LoVo (cell line): ENCODE results near the gene CALML4.
"Not testable (repeated sequence)": the region's sequence is repeated elsewhere in the genome, so short reads cannot be mapped to it uniquely, and the experiment has no call there.

ENCODE experiments used
- DNase-seq: peaks from one replicate; pipeline ENCODE4 v3.0.0-alpha.2; 2016; ENCODE audit warnings: low spot score

CALML4 gene

DNA sequence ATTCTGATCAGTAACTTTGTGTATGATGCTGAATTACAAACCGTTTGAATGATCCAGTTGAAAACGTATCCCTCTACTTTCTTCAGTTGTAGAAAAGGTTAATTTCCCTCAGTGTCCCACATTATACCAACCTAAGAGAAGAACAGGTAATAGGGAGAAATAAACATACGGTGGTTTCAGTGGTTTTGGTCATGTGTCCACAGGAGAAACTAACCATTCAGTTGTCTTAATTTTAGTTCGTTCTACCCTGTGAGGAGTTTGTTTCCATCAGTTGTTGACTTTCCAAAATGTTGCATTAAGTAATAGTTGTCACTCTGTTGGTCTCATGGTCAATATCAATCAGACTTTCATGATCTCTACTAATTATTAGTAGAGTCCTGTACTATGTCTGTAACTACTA lies 15.1 kb downstream of the CALML4 start:
- no peak for DNase-seq

DNA sequence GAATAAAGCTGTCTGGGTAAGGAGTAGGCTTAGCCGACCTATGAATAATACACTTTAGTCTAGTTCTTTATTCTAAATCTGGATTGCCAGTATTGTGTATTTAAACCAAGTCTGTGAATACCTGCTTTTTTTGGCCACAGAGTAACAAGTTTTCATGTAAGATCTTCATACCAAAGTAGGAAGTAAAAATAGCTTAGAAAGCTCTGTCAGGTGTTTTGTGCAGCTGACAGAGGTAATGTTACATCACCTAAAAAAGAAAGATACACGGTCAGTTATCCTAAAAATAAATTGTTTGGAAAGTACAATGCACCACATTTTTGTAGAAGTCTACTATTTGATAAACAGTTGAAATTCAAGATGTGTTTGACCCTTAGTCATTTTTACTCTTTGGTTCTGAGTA lies 16.5 kb downstream of the CALML4 start:
- DNase-seq: no peak

DNA sequence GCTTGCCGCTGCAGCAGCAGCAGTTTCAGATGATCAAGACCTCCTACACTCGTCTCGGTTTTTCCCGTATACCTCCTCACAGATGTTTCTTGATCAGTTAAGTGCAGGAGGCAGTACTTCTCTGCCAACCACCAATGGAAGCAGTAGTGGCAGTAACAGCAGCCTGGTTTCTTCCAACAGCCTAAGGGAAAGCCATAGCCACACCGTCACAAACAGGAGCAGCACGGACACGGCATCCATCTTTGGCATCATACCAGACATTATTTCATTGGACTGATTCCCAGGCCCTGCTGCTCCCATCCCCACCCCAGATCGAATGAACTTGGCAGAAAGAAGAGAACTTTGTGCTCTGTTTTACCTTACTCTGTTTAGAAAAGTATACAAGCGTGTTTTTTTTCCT lies 17.6 kb downstream of the CALML4 start:
- no peak for DNase-seq

DNA sequence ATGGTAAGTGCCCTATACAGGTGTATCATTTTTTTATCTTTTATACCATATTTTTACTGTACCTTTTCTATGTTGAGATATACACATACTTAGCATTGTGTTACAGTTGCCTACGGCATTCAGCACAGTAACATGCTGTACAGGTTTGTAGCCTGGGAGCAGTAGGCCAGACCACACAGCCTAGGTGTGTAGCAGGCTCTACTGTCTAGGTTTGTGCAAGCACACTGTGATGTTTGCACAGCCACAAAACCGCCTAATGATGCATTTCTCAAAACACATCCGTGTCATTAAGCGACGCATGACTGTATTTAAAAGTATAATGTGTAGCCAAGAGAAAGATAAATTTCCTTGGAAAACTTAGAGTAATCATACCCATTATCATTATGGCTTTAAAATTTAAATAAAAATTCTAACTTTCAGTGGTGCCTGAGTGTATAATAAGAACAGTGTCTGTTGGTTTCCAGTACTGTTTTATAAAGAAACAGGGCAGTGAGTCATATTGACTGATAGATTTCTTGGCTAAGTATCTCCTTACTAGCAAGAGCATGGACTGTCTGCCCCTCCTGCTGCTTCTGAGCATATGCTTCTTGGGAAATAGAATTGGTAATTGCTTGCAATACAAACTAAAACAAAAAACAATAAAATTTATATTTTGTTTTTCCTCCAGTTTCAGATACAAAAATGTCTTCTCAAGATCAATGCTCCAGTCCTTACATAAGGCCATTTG lies 18.3 kb downstream of the CALML4 start:
- no peak for DNase-seq

DNA sequence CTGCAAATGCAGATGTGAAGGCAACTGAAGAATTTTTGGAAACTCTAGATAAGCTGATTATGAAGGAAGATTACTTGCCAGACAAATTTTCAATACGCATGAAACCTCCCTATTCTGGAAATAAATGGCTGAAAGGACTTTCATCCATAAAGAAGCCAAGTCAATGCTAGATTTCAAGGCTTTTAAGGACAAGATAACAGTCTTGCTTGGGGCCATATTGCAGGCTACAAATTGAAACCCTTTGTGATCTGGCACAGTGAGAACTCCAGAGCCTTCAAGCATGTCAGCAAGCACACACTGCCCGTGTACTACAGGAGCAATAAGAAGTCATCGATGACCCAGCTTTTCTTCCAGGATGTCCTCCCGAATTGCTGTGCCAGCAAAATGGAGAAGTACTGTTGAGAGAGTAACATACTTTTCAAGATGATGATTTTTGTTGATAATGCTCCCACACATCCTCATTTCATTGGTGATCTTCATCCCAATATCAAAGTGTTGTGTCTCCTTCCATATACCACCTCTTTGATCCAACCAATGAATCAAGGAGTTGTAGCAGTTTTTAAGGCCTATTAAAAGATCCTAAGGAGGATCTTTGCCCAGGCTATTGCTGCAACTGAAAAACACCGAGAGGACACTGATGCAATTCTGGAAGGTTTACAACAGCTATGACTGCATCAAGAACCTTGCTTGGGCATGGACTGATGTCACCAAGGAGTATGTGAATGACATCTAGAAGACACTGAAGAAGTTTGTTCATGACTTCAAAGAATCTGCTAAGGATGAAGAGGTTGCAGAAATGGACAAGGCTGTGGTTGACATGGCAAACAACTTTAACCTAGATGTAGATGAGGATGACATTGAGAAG lies 20.3 kb downstream of the CALML4 start:
- DNase-seq: no peak

DNA sequence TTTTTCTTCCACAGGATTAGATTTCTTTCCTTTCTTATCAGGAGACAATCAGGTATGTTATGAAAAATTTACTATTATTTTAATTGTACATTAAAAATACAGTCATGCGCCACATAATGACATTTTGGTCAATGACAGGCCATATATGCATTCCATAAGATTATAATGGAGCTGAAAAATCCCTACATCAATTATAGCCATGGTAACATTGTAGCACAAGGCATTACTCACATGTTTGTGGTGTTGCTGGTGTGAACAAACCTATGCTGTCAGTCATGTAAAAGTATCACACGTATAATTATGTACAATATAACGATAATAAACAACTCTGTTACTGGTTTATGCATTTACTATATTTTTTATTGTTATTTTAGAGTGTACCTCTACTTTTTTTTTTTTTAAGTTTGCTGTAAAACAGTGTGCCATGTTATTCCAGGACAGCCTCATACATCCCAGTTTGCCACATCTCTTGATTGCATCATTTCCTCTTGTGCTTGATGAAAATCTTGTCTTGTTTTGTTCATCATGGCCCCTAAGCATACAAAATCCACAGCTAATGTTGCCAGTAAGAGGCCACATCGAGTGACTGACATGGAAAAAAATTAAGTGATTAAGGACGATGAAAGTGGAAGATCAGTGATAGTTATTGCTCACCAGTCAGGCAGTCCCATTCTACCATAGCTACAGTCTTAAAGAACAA lies 21.4 kb downstream of the CALML4 start:
- no peak for DNase-seq

DNA sequence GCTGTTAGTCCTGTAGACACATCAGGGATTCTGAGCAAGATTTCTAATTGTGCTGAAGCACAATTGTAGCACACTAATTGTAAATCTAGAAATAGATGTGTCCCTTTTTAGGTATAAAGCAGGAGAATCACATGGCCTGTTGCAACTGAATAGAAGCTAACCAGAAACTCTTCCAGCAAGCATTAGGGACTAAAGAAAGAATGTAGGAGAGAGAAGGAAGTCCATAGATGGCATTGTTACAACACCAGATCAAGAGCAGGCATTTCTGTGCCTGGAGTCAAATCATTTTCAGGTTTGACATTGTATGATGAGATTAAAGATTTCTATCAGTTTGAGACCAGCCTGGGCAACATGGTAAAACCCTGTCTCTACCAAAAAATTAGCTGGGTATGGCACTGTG lies 27.4 kb downstream of the CALML4 start:
- DNase-seq: no peak

DNA sequence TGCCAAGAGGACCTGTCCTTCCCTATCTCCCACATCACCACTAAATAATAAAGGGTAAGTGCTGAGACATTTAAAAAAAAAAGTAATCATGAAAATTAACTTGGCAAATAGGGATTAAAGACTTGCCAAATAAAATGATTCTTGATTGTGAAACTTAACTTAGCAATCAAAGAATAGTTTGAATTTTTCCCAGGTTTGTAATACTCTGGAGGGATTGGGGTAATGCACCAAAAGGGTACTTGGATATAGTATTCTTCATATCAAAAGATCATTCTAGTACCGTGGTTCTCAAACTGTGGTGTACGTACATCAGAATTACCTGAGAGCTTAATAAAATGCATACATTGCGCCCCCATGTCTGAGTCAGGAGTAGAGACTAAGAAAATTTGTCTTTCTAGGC lies 28.5 kb downstream of the CALML4 start:
- no peak for DNase-seq

DNA sequence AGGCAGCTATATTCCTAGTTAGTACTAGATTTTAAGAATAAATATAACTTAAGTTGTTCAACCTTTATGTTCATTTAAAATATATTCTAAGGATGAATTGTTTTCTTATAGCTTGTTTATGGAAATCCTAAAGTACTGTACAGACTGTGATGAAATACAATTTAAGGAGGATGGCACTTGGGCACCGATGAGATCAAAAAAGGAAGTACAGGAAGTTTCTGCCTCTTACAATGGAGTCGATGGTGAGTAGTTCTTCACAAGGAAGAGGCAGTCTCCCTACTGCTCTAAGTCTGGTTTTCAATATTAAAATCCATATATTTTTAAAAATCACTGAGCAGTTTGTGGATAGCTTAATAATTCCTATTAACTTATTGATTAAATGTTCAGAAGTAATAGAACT lies 29.6 kb downstream of the CALML4 start:
- no peak for DNase-seq

DNA sequence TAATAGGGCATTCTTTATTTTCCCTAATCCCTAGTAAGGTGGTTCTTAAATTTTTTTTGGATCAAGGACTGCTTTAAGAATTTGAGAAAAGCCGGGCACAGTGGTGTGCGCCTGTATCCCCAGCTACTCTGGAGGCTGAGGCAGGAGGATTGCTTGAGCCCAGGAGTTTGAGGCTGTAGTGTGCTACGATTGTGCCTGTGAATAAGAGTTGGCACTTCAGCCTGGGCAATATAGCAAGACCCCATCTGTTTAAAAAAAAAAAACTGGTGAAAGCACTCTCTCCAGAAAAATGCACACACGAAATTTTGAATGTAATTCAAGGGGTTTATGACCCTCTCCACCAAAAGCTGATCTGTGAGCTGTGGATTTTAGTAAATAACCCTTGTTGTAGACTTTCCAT lies 32.0 kb downstream of the CALML4 start:
- DNase-seq: no peak

DNA sequence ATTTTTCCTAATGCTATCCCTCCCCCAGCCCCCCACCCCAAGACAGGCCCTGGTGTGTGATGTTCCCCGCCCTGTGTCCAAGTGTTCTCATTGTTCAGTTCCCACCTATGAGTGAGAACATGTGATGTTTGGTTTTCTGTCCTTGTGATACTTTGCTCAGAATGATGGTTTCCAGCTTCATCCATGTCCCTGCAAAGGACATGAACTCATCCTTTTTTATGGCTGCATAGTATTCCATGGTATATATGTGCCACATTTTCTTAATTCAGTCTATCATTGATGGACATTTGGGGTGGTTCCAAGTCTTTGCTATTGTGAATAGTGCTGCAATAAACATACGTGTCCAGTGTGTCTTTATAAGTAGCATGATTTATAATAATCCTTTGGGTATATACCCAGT lies 33.1 kb downstream of the CALML4 start:
- DNase-seq: not testable (repeated sequence)

DNA sequence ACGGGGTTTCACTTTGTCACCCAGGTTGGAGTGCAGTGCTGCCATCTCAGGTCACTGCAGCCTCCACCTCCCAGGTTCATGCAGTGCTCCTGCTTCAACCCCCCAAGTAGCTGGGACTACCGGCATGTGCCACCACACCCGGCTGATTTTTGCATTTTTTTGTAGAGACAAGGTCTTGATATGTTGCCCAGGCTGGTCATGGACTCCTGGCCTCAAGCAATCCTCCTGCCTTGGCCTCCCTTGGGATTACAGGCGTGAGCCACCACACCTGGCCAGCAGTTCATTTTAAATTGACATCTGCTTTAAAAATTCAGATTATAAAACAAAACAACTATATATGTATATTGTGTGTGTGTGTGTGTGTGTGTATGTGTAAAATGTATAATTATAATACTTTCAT lies 38.3 kb downstream of the CALML4 start:
- DNase-seq: no peak

DNA sequence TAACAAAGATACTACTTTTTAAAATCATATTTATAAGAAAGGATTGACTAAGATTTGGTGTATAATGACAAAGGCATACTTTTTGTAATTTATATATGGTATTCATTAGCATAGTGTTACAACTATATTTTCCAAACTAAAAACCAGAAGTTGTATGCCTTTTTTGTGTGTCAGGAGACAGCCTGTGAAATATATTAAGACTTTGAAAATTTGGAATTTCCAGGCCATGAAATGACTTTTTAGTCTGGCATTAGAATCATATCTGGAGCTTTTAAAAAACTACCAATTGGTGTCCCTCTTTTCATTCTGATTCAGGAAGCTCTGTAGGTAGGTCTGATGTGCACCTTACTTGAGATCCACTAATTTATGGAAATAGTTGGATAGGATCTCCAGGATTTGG lies 41.9 kb downstream of the CALML4 start:
- DNase-seq: no peak

DNA sequence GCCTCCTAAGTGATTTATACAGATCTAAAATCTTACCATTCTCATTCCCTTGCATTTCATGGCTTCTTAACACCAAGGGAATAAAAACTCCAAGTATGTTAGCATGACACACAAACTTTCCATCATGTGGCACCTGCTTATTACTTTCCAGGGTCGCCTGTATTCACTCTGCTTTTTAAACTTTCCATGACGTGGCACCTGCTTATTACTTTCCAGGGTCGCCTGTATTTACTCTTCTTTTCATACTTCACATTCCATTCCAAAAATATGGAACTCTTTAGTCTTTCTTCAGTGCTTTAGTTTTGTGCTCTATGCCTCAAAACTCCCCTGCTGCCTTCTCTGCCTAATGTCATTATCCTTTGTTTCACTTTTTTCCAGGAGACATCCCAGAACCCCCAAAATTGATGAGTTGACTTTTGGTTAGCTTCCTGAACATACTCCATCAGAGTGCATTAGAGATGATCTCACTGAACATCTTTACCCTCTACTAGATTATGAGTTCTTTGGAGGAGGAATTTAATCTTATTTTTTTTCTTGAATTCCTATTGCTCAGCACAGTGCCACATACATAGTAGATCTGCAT lies 47.0 kb downstream of the CALML4 start:
- no peak for DNase-seq

DNA sequence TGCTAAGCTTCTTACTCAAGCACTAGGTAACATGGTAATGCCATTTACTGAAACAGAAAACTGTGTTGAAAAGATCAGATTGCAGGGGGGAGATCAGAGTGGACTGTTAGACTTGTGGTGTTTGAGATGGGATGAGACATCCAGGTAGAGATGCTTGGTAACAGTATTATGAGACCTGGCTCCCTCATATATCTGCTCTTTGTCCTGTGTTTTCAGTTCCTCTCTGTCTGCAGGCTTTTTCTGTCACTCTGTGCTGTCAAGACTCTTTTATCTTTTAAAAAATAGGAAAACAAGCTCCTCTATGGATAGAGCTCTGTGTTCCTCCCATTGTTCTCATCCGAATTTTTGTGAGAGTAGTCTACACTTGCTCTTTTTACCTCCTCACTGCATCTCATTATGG lies 48.1 kb downstream of the CALML4 start:
- no peak for DNase-seq

DNA sequence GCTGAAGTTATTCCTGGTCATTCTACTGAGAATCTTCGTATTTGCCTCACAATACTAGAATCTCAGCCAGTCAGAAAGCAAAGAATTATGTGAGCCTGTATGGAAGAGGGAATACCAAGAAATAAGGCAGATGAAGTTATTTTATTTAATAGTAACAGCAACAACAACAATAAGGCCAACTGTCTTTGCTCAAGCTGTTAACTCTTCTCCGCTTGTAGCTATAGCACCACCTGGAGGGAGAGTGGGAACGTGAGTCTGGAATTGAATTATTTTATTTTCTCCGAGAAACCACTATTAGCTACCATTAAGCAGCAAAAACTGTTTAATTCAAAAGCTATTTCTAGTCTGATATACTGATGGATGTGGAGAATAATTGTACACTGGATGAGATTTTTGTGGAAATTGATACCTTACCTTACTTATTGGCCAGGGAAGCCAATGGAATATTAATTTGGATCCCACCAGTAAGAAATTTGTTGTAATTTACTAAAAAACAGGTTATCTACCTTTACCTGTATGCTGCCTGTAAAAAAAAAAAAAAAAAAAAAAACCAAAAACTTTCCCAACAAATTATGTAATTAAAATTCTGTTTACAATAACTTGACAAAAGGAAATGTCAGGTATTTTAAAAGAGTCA lies 50.1 kb downstream of the CALML4 start:
- peak; percentile 43 for DNase-seq

DNA sequence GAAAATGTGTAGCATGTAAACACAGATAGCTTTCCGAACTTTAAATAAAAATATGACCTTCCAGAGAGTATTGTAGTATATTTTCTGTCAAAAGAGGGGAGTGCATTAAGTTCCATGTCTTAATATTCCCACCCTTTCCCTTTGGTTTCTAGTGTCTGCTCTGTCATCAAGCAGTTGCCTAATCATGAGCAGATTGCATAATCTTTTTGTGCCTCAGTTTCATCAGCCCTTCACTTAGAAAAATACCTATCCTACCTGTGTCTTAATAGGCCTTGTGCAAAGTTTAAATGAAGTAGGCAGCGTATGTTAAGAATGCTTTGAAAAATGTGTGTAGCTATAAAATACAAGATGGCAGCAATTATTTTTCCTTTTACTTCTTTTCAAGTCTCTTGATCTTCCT lies 52.8 kb downstream of the CALML4 start:
- DNase-seq: no peak

DNA sequence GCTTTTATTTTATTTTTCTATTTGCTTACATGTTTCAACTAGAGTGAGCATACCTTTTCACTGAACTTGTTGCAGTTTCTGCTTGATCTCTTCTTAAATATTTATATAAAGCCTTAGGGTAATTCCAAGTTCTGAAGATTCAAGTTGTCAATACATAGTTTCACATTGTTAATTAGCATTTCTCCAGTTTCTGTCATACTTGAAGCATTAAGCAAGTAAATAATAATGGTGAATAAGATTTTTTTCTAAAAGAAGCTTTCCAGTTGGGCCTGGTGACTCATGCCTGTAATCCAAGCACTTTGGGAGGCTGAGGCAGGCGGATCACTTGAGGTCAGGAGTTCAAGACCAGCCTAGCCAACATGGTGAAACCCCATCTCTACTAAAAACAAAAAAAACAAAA lies 53.9 kb downstream of the CALML4 start:
- DNase-seq: no peak

DNA sequence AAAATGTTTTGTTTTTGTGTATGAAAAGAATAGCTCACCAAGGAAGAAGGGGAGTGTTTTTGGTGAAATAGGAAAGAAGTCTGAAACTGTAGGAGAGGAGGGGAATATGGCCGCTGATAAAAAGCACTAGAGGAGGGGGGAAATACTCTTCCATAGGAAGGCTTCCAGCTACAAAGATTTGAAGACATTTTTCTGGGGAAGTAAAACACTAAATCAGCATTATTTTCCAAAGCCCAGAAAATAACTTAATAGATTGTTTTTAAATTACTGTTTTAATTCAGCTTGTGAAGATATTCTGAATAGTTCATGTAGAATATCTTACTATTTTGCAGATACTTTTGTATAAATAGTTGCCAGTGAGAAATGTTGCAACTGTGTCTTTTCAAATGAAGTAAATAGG lies 54.9 kb downstream of the CALML4 start:
- no peak for DNase-seq

DNA sequence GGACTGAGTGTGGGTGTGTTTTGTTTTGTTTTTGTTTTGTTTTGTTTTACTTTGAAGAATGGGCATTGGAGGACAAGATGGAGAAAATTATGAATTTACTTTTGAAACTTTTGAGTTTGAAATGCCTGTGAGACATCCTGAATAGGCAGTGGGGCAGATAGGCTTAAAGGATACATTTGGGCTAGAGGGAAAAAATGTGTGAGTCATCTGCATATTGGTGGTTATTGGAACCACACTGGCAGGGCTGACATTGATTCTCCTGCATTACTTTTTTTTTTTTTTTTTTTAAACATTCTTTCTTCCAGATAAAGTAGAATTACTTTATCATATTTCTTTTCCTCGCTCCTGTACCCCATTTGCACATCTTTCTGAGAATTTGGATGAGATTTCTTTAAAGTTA lies 56.1 kb downstream of the CALML4 start:
- no peak for DNase-seq

DNA sequence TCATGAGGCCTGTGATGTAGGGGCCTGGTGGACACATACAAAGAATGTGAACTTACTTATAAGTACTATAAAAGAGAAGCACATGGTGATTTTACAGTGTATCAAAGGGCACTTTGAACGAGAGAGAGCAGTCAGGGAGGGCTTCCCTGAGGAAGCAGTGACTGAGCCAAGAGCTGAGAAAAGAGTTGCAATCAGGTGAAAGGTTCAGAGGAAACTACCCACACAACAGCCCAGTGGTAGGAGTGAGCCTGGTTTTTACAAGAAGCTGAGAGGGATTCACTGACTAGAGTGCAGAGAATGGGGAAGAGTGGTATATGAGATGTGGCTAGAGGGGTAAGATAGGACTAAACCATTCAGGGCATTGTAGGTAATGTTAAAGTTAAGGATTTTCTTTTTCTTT lies 57.1 kb downstream of the CALML4 start:
- no peak for DNase-seq

DNA sequence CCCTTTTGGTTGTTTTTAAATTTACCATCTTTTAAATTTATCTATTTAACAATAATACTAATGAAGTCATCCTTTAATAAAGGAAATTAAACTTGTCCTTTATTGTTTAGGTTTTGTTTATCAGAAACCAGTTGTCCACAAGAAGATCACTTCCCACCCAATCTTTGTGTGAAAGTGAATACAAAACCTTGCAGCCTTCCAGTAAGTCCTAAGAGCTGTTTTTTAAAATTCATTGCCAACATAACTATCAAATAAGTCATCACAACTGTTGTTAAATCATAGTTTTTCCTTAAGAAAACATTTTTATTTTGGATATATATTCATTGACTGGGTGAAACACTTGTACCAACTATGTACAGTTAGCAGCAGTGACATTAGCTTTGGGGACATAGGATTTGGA lies 59.4 kb downstream of the CALML4 start:
- DNase-seq: no peak
